Left ventricle myocardium inferior (tissue), 1 donor: Measurements from ENCODE around the gene HECW1. TPM values are rescaled to one million over a fixed set of nuclear protein-coding genes. Genes with fewer than 3 reads are reported as not detected.

Experiments
- DNase-seq: peaks from one replicate; pipeline ENCODE4 v3.0.0-alpha.2; 2020
- H3K27ac ChIP-seq: fragments of 200-600 bp; replicated peaks from 2 replicates; pipeline ENCODE4 v1.8.0; 2021
- H3K27me3 ChIP-seq: fragments of 200-600 bp; 2 replicates; pipeline ENCODE4 v1.8.0; 2021; ENCODE audit warnings: low read depth
- H3K36me3 ChIP-seq: fragments of 200-600 bp; 2 replicates; pipeline ENCODE4 v1.8.0; 2021
- H3K4me1 ChIP-seq: fragments of 200-600 bp; 2 replicates; pipeline ENCODE4 v1.8.0; 2021
- H3K4me3 ChIP-seq: fragments of 200-600 bp; 2 replicates; pipeline ENCODE4 v1.8.0; 2021; ENCODE audit warnings: mild to moderate bottlenecking, moderate library complexity
- H3K9me3 ChIP-seq: fragments of 200-600 bp; replicated peaks from 2 replicates; pipeline ENCODE4 v1.8.0; 2021
- CTCF ChIP-seq: fragments of 200-600 bp; IDR thresholded peaks from 2 replicates; pipeline ENCODE4 v1.8.0; 2021; ENCODE audit warnings: antibody characterized with exemption, mild to moderate bottlenecking, borderline replicate concordance
- intact Hi-C: fragments of 100-400 bp; cut with micrococcal nuclease; formaldehyde crosslinking; loops from one replicate; pipeline ENCODE4 v1.11.0; 2022
- total RNA-seq: library from RNA; stranded (reverse); fragmentation: NEBNext Ultra II Directional; extraction: Animal tissue kit (Norgen Biotek cat#: 25700); gene quantifications from one replicate; pipeline ENCODE4 v1.2.1, GENCODE V29; 2021
- donor health status: DM: no; HTN: yes; CAD: no; lungs with severe emphysema.

Gene HECW1
- total RNA-seq, 1 donor from 2014 or later = not detected

- DNase-seq = no peak
- intact Hi-C loops = no loop called here
- H3K4me1 ChIP-seq = no peaks in the 10 kb centered on the region
- H3K36me3 ChIP-seq = no peaks in the 10 kb centered on the region
- no peak for TF ChIP-seq CTCF
- H3K27me3 ChIP-seq = peaks cover 41% of the 10 kb centered on the region
- H3K4me3 ChIP-seq = no peak overlapping the region
- H3K27ac ChIP-seq = no peak overlapping the region
- no peaks in the 10 kb centered on the region for H3K9me3 ChIP-seq
Measured at GRCh38 chr7:43513251-43513650, 400.8 kb downstream of the HECW1 start.

- Histone ChIP-seq H3K4me1 (no peaks in the 10 kb centered on the region), H3K27ac (no peak overlapping the region), H3K9me3 (no peaks in the 10 kb centered on the region), H3K4me3 (no peak overlapping the region), H3K27me3 (peaks cover 31% of the 10 kb centered on the region), H3K36me3 (no peaks in the 10 kb centered on the region)
- DNase-seq = no peak
- TF ChIP-seq CTCF = no peak
- intact Hi-C loops = no loop called here
Measured at GRCh38 chr7:43516581-43517342, 404.3 kb downstream of the HECW1 start.

- Histone ChIP-seq H3K4me3 (no peak overlapping the region), H3K9me3 (no peaks in the 10 kb centered on the region), H3K27ac (no peak overlapping the region), H3K36me3 (no peaks in the 10 kb centered on the region), H3K4me1 (no peaks in the 10 kb centered on the region), H3K27me3 (peaks cover 31% of the 10 kb centered on the region)
- TF ChIP-seq CTCF = no peak
- no peak for DNase-seq
- intact Hi-C loops = no loop called here
Measured at GRCh38 chr7:43517464-43517863, 405.0 kb downstream of the HECW1 start.

GRCh38 chr7:43520201-43520600, 407.8 kb downstream of the HECW1 start:
- no peak for DNase-seq
- Histone ChIP-seq H3K36me3 (no peaks in the 10 kb centered on the region), H3K4me3 (no peak overlapping the region), H3K9me3 (no peaks in the 10 kb centered on the region), H3K27me3 (peaks cover 12% of the 10 kb centered on the region), H3K4me1 (no peaks in the 10 kb centered on the region), H3K27ac (no peak overlapping the region)
- no peak for TF ChIP-seq CTCF
- intact Hi-C loops = no loop called here

- no peaks in the 10 kb centered on the region for H3K4me1 ChIP-seq
- no peaks in the 10 kb centered on the region for H3K9me3 ChIP-seq
- intact Hi-C loops = no loop called here
- H3K27ac ChIP-seq = no peak overlapping the region
- H3K4me3 ChIP-seq = no peak overlapping the region
- TF ChIP-seq CTCF = no peak
- DNase-seq = no peak
- no peaks in the 10 kb centered on the region for H3K27me3 ChIP-seq
- H3K36me3 ChIP-seq = no peaks in the 10 kb centered on the region
Measured at GRCh38 chr7:43522406-43523156, 410.1 kb downstream of the HECW1 start.
